GOT3 (cell line): ENCODE measurements around the gene RBKS.
A peak's percentile ranks its signal among the peaks of the same experiment; 100 is the strongest.
"Not testable (repeated sequence)": the region's sequence is repeated elsewhere in the genome, so short reads cannot be mapped to it uniquely, and the experiment has no call there.

Experiments
- DNase-seq: peaks from one replicate; lab custom pipeline; 2025; ENCODE audit warnings: mixed read lengths; lab: John Stamatoyannopoulos, UW

Gene RBKS

DNA sequence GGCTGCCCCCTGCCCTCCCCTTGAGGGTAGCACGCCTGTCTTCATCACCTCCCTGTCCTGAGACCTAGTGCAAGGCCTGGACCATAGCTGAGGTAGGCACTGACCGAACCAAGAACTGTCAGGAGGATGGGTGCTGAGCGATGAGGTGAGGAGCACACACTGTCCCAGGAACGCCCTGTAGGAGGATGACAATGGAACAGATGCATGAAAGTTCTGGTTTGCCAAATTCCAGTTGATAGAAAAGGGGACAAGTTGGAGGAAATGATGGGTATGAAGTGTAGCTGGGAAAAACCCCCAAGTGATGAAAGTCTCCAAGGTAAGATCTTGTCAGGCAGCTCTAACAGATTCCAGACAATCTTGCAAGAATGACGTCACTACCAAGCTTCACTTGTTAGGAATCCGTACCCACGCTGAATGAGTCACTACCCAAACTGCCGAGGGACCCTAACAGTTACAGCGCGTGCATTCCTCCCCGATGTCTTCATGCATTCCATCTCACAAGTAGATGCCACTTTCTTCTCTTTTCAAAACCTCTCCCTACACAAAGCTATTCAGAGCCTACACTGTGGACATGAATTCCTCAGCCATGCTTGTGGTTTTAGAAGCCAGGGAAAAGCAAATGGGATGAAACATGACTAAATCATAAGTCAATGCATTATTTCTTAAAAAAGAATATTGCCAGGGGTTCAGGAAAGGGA, 91.1 kb downstream of the RBKS start:
- peak; percentile 42 for DNase-seq

- DNase-seq = no peak
Observed at GRCh38 chr2:27798486-27798885, 91.7 kb downstream of the RBKS start.

- DNase-seq = no peak
Observed at GRCh38 chr2:27797841-27798240, 92.3 kb downstream of the RBKS start.

GRCh38 chr2:27796791-27797765, 93.1 kb downstream of the RBKS start:
- DNase-seq = no peak

GRCh38 chr2:27795868-27796277, 94.3 kb downstream of the RBKS start:
- no peak for DNase-seq

DNA sequence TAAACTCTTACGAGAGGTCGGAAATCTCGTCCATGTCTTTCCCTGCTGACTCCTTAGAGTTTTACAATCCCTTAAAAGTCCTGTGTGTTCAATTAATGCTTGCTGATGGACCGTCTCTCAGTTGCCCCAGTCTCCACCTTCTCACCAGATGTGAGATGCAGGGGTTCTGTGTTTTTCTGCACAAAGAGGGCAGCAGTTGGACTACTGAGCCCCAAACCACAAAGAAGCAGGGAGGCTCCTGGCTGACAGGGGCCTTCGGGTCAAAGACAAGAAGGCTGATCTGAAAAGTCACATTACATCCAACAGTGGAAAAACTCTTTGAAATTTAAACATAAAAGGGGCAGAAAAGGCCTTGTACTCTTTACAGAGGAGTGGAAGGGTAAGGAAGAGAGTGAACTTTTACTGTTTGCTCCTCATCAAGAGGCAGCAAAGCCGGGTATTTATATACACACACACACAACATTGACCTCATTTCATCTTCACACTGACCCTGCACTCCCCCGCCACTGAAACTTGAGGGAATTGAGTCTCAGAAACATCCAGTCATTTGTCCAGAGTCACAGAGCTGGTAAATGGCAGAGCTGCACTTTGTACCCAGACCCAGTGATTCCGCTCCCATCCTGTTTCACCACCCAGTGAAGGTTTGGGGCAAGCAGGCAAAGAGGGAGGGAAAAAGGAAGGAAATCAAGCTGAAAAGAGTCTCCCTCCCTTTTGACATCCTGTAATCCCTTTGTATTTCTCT, 94.9 kb downstream of the RBKS start:
- DNase-seq = no peak

DNA sequence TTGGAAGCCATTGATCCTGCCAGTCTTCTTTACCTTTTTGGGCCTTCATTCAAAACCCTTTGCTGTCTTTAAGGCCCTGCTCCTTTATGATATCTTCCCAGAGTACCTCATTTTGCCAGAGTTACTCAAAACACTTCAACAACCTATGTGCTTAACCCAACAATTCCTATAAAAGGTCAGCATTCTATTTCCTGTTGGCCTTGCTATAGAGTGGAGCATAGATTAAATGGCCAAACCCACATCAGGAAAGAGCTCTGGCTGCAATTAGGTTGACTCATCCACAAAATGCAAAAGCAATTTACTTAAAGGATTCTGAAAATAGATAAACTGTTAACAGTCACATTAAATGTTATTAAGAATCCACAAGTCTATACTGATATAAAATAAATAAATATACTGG, 97.4 kb downstream of the RBKS start:
- no peak for DNase-seq

DNA sequence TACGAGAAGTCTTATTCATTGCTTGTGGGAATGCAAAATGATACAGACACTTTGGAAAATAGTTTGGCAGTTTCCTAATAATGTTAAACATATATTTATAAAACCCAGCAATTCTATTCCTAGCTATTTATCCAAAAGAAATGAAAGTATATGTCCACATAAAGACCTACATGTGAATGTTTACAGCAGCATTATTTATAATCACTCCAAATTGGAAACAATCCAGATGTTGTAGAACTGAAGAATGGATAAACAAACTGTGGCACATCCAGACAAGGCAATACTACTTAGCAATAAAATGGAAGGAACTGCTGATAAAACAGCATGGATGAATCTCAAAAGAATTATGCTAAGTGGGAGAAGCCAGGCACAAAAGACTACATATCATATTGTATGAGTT, 99.4 kb downstream of the RBKS start:
- DNase-seq = no peak

DNA sequence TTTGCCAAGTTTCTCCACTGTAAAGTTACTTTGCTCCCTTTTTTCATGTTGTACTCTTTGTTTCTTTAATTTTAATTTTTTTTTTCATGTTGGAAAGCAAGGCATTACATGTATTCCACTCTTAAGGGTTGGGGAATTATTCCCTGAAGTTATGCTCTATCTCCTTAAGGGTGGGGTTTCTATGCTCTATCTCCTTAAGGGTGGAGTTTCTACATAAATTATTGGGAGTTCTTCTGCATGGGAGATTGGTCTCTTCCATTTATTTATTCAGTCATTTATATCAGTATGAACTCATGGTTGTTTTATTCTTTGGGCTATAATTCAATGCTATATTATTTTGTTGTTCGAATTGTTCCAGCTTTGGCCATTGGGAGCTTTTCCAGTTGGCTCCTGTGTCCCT, 107.5 kb downstream of the RBKS start:
- DNase-seq = no peak

GRCh38 chr2:27781496-27781895, 108.7 kb downstream of the RBKS start:
- no peak for DNase-seq

GRCh38 chr2:27779417-27780055, 110.7 kb downstream of the RBKS start:
- no peak for DNase-seq

DNA sequence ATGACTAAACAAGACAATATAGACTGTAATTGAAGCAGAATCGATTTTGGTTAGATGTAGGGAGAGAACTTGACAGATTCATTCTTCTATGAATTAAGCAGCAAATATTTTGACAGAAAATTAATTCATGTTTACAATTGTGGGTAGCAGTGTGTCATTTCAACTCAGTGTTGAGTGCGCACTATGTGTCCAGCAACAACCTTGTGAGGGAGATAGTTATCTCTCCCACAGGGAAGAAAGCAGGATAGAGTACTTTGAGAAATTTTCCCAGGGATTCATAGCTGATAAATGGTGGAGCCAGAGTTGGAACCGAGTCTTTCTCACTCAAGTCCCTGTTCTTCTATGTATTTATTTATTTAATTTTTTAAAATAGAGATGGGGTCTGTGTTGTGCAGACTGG, 113.5 kb downstream of the RBKS start:
- DNase-seq = no peak

GRCh38 chr2:27776097-27776496, 114.1 kb downstream of the RBKS start:
- no peak for DNase-seq

- DNase-seq = no peak
Observed at GRCh38 chr2:27773959-27774358, 116.2 kb downstream of the RBKS start.

- DNase-seq = no peak
Observed at GRCh38 chr2:27772804-27773203, 117.4 kb downstream of the RBKS start.

GRCh38 chr2:27771548-27772335, 118.4 kb downstream of the RBKS start, which contains the start of gene MRPL33:
Gene MRPL33 (plus strand): TSS chr2:27771719. CDS start chr2:27771778, 59 bp downstream.
- DNase-seq = peak; percentile 62

DNA sequence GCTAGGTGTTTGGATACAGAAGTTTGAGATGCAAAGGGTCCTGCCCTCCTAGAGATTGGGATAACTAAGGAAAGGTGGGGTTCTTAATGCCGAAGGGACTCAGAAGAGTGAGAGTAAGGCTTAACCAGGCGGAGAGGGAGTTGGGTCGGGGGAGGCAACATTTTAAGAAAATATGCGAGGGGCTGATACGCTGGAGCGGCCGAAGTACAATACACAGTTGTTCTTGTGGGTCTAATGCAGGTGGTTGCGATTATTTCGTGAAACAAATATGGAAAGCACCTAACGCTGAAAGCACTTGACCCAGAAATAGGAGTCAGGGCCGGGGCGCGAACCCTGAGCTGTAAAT, 119.0 kb downstream of the RBKS start:
- no peak for DNase-seq

GRCh38 chr2:27766287-27766661, 123.9 kb downstream of the RBKS start:
- no peak for DNase-seq

DNA sequence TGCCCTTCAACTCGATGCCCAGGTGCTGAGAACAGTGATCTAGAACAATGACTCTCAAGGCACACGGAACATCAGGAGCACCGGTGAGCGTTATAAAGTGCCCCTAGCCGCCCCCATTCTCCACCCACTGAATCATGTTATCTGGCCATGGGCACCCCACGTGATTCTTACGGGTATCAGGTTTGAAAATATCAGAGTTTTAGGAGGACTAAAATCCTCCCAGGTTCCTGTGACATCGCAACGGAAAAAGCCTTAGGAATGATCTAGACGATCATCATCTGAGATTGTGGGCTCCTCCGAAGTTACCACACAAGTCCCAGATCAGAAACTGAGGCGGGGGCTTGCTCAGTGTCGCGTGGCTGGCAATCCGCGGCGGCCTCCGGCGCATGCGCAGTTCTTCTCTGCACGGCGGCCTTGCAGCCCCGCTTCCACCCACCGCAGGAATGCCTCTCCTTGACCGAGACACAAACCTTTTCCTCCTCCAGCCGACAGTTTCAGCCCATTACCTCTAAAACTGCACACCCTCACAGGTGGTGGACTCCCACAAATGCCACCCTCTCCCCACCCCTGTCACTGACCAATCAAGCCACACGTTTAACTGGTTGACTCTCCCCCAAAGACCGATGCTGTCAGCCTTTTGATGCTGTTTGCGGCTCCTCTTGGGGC, 124.4 kb downstream of the RBKS start:
- no peak for DNase-seq

DNA sequence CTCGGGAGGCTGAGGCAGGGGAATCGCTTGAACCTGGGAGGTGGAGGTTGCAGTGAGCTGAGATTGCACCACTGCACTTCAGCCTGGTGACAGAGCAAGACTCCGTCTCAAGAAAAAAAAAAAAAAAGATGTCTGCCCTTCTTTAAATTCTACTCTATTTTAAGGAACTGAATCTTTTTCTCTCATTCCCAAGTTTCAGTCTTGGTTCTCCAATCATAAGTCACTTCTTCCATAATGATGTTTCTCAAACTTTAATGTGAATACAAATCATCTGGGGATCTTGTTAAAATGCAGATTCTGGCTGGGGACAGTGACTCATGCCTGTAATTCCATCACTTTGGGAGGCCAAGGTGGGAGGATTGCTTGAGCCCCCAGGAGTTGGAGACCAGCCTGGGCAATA, 125.7 kb downstream of the RBKS start:
- not testable (repeated sequence) for DNase-seq

- no peak for DNase-seq
Observed at GRCh38 chr2:27763907-27764267, 126.3 kb downstream of the RBKS start.
